Keratinocyte (primary cell): Measurements from ENCODE around the gene LSM14B. TPM values are rescaled to one million over a fixed set of nuclear protein-coding genes. Genes with fewer than 3 reads are reported as not detected.

Experiments
- DNase-seq: peaks from one replicate; pipeline ENCODE4 v3.0.0-alpha.2; 2011; ENCODE audit warnings: low read depth, missing footprints, low spot score
- FAIRE-seq: peaks from 2 replicates; lab custom pipeline; 2011; peaks lifted over from hg19 to GRCh38; lab: Jason Lieb, UNC
- H2AFZ ChIP-seq: 2 replicates; pipeline ENCODE4 v1.6.0; 2012; ENCODE audit warnings: low read length, control low read depth, inconsistent platforms; ENCODE audit not compliant: control insufficient read depth
- H3K27ac ChIP-seq: 2 replicates; pipeline ENCODE4 v1.5.1; 2011; ENCODE audit warnings: low read length; ENCODE audit not compliant: control insufficient read depth, insufficient read depth
- H3K27me3 ChIP-seq: 3 replicates; pipeline ENCODE4 v1.6.0; 2011; ENCODE audit warnings: low read length; ENCODE audit not compliant: control insufficient read depth, insufficient read depth; ENCODE audit errors: extremely low read depth
- H3K36me3 ChIP-seq, 2 experiments: 2 replicates in 1 of 2; 3 replicates in 1 of 2; pipeline ENCODE4 v1.5.1; 2011; ENCODE audit warnings: low read length in 2 of 2, mild to moderate bottlenecking in 1 of 2; ENCODE audit not compliant: control insufficient read depth in 2 of 2, insufficient read depth in 2 of 2; ENCODE audit errors: extremely low read depth in 1 of 2
- H3K4me1 ChIP-seq: 3 replicates; pipeline ENCODE4 v1.5.1; 2011; ENCODE audit warnings: low read length; ENCODE audit not compliant: control insufficient read depth, insufficient read depth; ENCODE audit errors: extremely low read depth
- H3K4me2 ChIP-seq: 3 replicates; pipeline ENCODE4 v1.6.0; 2011; ENCODE audit warnings: low read depth, low read length; ENCODE audit not compliant: control insufficient read depth, insufficient read depth; ENCODE audit errors: extremely low read depth
- H3K4me3 ChIP-seq, 3 experiments: fragments of 200-600 bp in 1 of 3; sonication (generic) in 1 of 3; 2 replicates in 2 of 3; 3 replicates in 1 of 3; pipeline ENCODE4 v1.5.1; 2011 to 2016; ENCODE audit warnings: low read length in 3 of 3, mild to moderate bottlenecking in 3 of 3, control low read depth in 2 of 3, inconsistent platforms in 1 of 3, low read depth in 1 of 3, mixed read lengths in 1 of 3, mixed run types in 1 of 3, moderate library complexity in 1 of 3; ENCODE audit not compliant: control insufficient read depth in 2 of 3, insufficient read depth in 2 of 3; ENCODE audit errors: extremely low read depth in 1 of 3
- H3K79me2 ChIP-seq: 2 replicates; pipeline ENCODE4 v1.6.0; 2012; ENCODE audit warnings: low read length; ENCODE audit not compliant: control insufficient read depth, insufficient read depth
- H3K9ac ChIP-seq: 3 replicates; pipeline ENCODE4 v1.6.0; 2011; ENCODE audit warnings: low read length; ENCODE audit not compliant: control insufficient read depth, insufficient read depth; ENCODE audit errors: extremely low read depth
- H3K9me1 ChIP-seq: 3 replicates; pipeline ENCODE4 v1.6.0; 2011; ENCODE audit warnings: low read length; ENCODE audit not compliant: control insufficient read depth, insufficient read depth; ENCODE audit errors: extremely low read depth
- H3K9me3 ChIP-seq: 2 replicates; pipeline ENCODE4 v1.5.1; 2012; ENCODE audit warnings: low read depth, low read length; ENCODE audit not compliant: control insufficient read depth
- H4K20me1 ChIP-seq: 3 replicates; pipeline ENCODE4 v1.6.0; 2011; ENCODE audit warnings: low read length; ENCODE audit not compliant: control insufficient read depth, insufficient read depth; ENCODE audit errors: extremely low read depth
- CTCF ChIP-seq, 3 experiments: IDR thresholded peaks in 1 of 3; conservative IDR thresholded peaks in 1 of 3; optimal IDR thresholded peaks in 1 of 3; 2 replicates in 2 of 3; 3 replicates in 1 of 3; pipeline versions ENCODE3 to v1.5.1; 2011; ENCODE audit warnings: low read length in 3 of 3, mild to moderate bottlenecking in 3 of 3, moderate library complexity in 2 of 3, control low read depth in 1 of 3, inconsistent platforms in 1 of 3; ENCODE audit not compliant: insufficient read depth in 2 of 3; ENCODE audit errors: extremely low read depth in 1 of 3
- EZH2 ChIP-seq: IDR thresholded peaks from one replicate; pipeline ENCODE4 v1.6.1; 2012; ENCODE audit warnings: inconsistent platforms, mild to moderate bottlenecking, low read length, moderate library complexity
- dilution Hi-C: fragments of 300-500 bp; cut with MboI; formaldehyde crosslinking; loops from one replicate; pipeline ENCODE4 v1.7.0; 2020; ENCODE audit warnings: low sequenced_read_pairs; ENCODE audit not compliant: extremely low pct_ligation_motif_present
- polyA plus RNA-seq, 5 experiments: library from polyadenylated mRNA; depleted of rRNA in 3 of 5; stranded (reverse) in 3 of 5; stranded (forward) in 1 of 5; unstranded in 1 of 5; fragments of >200 nt; gene quantifications; 1 replicate in 1 of 5; 2 replicates in 3 of 5; 3 replicates in 1 of 5; pipeline versions ENCODE4 v1.2.1 to v1.2.3, GENCODE V29; 2011 to 2012; ENCODE audit warnings: missing spikeins in 2 of 5, low read depth in 1 of 5, low replicate concordance in 1 of 5

LSM14B gene
- polyA plus RNA-seq, 1 donor (not counting 4 experiments of a cell fraction or from before 2014, with no cell fraction given), result 21.7 TPM

- no peak for DNase-seq
- H3K9me1 ChIP-seq, result no peaks in the 10 kb centered on the region
- dilution Hi-C loops, result no loop called here
- peaks cover 11 to 15% of the 10 kb centered on the region in 2 experiments for H3K36me3 ChIP-seq
- H3K79me2 ChIP-seq, result peaks cover 7% of the 10 kb centered on the region
- H3K4me2 ChIP-seq, result no peak overlapping the region
- TF ChIP-seq EZH2, result no peak
- TF ChIP-seq CTCF (optimal IDR thresholded peaks at IDR 0.05 in 1 of 3, IDR thresholded peaks at IDR 0.05 in 1 of 3, conservative IDR thresholded peaks at IDR 0.05 in 1 of 3; ENCODE audit: extremely low read depth in 1 of 3, insufficient read depth in 2 of 3, low read length in 3 of 3), result no peak
- H3K27ac ChIP-seq, result no peak overlapping the region
- no peak overlapping the region for H3K4me3 ChIP-seq
- no peak overlapping the region for H2AFZ ChIP-seq
- no peak overlapping the region for H3K9ac ChIP-seq
- H3K27me3 ChIP-seq, result no peaks in the 10 kb centered on the region
- no peaks in the 10 kb centered on the region for H3K9me3 ChIP-seq
- FAIRE-seq, result no peak
- H3K4me1 ChIP-seq, result peaks cover 7% of the 10 kb centered on the region
- no peaks in the 10 kb centered on the region for H4K20me1 ChIP-seq
Observed at GRCh38 chr20:62178316-62179161, 56.3 kb downstream of the LSM14B start.

- dilution Hi-C loops, result no loop called here
- TF ChIP-seq CTCF (optimal IDR thresholded peaks at IDR 0.05 in 1 of 3, IDR thresholded peaks at IDR 0.05 in 1 of 3, conservative IDR thresholded peaks at IDR 0.05 in 1 of 3; ENCODE audit: extremely low read depth in 1 of 3, insufficient read depth in 2 of 3, low read length in 3 of 3), result no peak
- Histone ChIP-seq H3K9me3 (no peaks in the 10 kb centered on the region), H3K27me3 (no peaks in the 10 kb centered on the region), H3K4me3 (no peak overlapping the region), H3K27ac (no peak overlapping the region), H3K9me1 (no peaks in the 10 kb centered on the region), H3K4me2 (no peak overlapping the region), H3K36me3 (peaks cover 8 to 15% of the 10 kb centered on the region in 2 experiments), H3K9ac (no peak overlapping the region), H3K79me2 (peaks cover 11% of the 10 kb centered on the region), H2AFZ (no peak overlapping the region), H3K4me1 (peaks cover 12% of the 10 kb centered on the region), H4K20me1 (no peaks in the 10 kb centered on the region)
- DNase-seq (no peak), FAIRE-seq (no peak)
Observed at GRCh38 chr20:62179162-62179504, 56.9 kb downstream of the LSM14B start.
